ENCODE data around the gene PTK7.

GRCh38 chr6:43171707-43172103, 95.6 kb downstream of the PTK7 start:
- TF ChIP-seq POLR2AphosphoS5 (IDR thresholded peaks at IDR 0.05) (no peak), EP300 (IDR thresholded peaks at IDR 0.05) (no peak), CTCF (IDR thresholded peaks at IDR 0.05) (no peak)
